Measurements from ENCODE around the gene GPR3.
A peak's percentile ranks its signal among the peaks of the same experiment; 100 is the strongest.
"Not testable (repeated sequence)": the region's sequence is repeated elsewhere in the genome, so short reads cannot be mapped to it uniquely, and the experiment has no call there.

GPR3 gene

GRCh38 chr1:27380766-27381733, 11.4 kb upstream of the GPR3 start:
- no peaks in the 10 kb centered on the region for H3K9me3 ChIP-seq (ENCODE audit: low read depth, low read length)
- H3K9ac ChIP-seq (ENCODE audit: insufficient read length): no peak overlapping the region
- no peak for TF ChIP-seq POLR2AphosphoS5 (IDR thresholded peaks at IDR 0.05; ENCODE audit: borderline replicate concordance, low read depth, low read length)
- no peak for TF ChIP-seq EZH2 (IDR thresholded peaks at IDR 0.05)
- TF ChIP-seq FOXP2 (optimal IDR thresholded peaks at IDR 0.05; ENCODE audit: control extremely low read depth, extremely low read length, insufficient read depth): no peak
- H3K36me3 ChIP-seq (ENCODE audit: insufficient read depth, low read length): no peaks in the 10 kb centered on the region
- no peak for DNase-seq (ENCODE audit: low read depth, low spot score)
- H3K27ac ChIP-seq: no peak overlapping the region
- no peak overlapping the region for H3K4me3 ChIP-seq

- no peak for DNase-seq (ENCODE audit: low read depth, low spot score)
- Histone ChIP-seq H3K9me3 (ENCODE audit: low read depth, low read length) (no peaks in the 10 kb centered on the region), H3K4me3 (no peak overlapping the region), H3K9ac (ENCODE audit: insufficient read length) (no peak overlapping the region), H3K36me3 (ENCODE audit: insufficient read depth, low read length) (no peaks in the 10 kb centered on the region), H3K27ac (no peak overlapping the region)
- TF ChIP-seq FOXP2 (optimal IDR thresholded peaks at IDR 0.05; ENCODE audit: control extremely low read depth, extremely low read length, insufficient read depth) (no peak), EZH2 (IDR thresholded peaks at IDR 0.05) (no peak), POLR2AphosphoS5 (IDR thresholded peaks at IDR 0.05; ENCODE audit: borderline replicate concordance, low read depth, low read length) (no peak)
These were observed 10.3 kb upstream of the GPR3 start for GRCh38 chr1:27381969-27382762.

GRCh38 chr1:27383039-27383605, 9.3 kb upstream of the GPR3 start, which contains the start of gene CD164L2:
TSS of gene CD164L2 (minus strand) at chr1:27383333. CDS start at chr1:27383239, 94 bp downstream.
- H3K36me3 ChIP-seq (ENCODE audit: insufficient read depth, low read length): no peaks in the 10 kb centered on the region
- TF ChIP-seq FOXP2 (optimal IDR thresholded peaks at IDR 0.05; ENCODE audit: control extremely low read depth, extremely low read length, insufficient read depth) (no peak), POLR2AphosphoS5 (IDR thresholded peaks at IDR 0.05; ENCODE audit: borderline replicate concordance, low read depth, low read length) (no peak), EZH2 (IDR thresholded peaks at IDR 0.05) (no peak)
- no peak for DNase-seq (ENCODE audit: low read depth, low spot score)
- no peak within 1 kb of the TSS for H3K4me3 ChIP-seq
- no peak within 1 kb of the TSS for H3K27ac ChIP-seq
- H3K9ac ChIP-seq (ENCODE audit: insufficient read length): no peak within 1 kb of the TSS
- no peaks in the 10 kb centered on the region for H3K9me3 ChIP-seq (ENCODE audit: low read depth, low read length)

- TF ChIP-seq POLR2AphosphoS5 (IDR thresholded peaks at IDR 0.05; ENCODE audit: borderline replicate concordance, low read depth, low read length): no peak
- no peak for TF ChIP-seq FOXP2 (optimal IDR thresholded peaks at IDR 0.05; ENCODE audit: control extremely low read depth, extremely low read length, insufficient read depth)
- no peak for TF ChIP-seq EZH2 (IDR thresholded peaks at IDR 0.05)
- Histone ChIP-seq H3K4me3 (no peak overlapping the region), H3K9ac (ENCODE audit: insufficient read length) (no peak overlapping the region), H3K27ac (no peak overlapping the region), H3K9me3 (ENCODE audit: low read depth, low read length) (no peaks in the 10 kb centered on the region), H3K36me3 (ENCODE audit: insufficient read depth, low read length) (no peaks in the 10 kb centered on the region)
- no peak for DNase-seq (ENCODE audit: low read depth, low spot score)
These were observed 8.8 kb upstream of the GPR3 start for GRCh38 chr1:27383661-27384060.

GRCh38 chr1:27384797-27385196, 7.6 kb upstream of the GPR3 start:
- H3K4me3 ChIP-seq; H3K27ac ChIP-seq; H3K9ac ChIP-seq (ENCODE audit: insufficient read length); H3K9me3 ChIP-seq (ENCODE audit: low read depth, low read length); DNase-seq (ENCODE audit: low read depth, low spot score); H3K36me3 ChIP-seq (ENCODE audit: insufficient read depth, low read length): not testable (repeated sequence)

- Histone ChIP-seq H3K4me3 (no peak overlapping the region), H3K36me3 (ENCODE audit: insufficient read depth, low read length) (no peaks in the 10 kb centered on the region), H3K9me3 (ENCODE audit: low read depth, low read length) (no peaks in the 10 kb centered on the region), H3K27ac (no peak overlapping the region), H3K9ac (ENCODE audit: insufficient read length) (no peak overlapping the region)
- DNase-seq (ENCODE audit: low read depth, low spot score): no peak
- TF ChIP-seq FOXP2 (optimal IDR thresholded peaks at IDR 0.05; ENCODE audit: control extremely low read depth, extremely low read length, insufficient read depth): no peak
- TF ChIP-seq POLR2AphosphoS5 (IDR thresholded peaks at IDR 0.05; ENCODE audit: borderline replicate concordance, low read depth, low read length): no peak
- TF ChIP-seq EZH2 (IDR thresholded peaks at IDR 0.05): no peak
These were observed 4.0 kb upstream of the GPR3 start for GRCh38 chr1:27388337-27389005.

GRCh38 chr1:27391511-27392095, 819 bp upstream of the GPR3 start:
- peak overlapping the region; percentile 88 for H3K4me3 ChIP-seq
- no peaks in the 10 kb centered on the region for H3K36me3 ChIP-seq (ENCODE audit: insufficient read depth, low read length)
- no peak overlapping the region for H3K9ac ChIP-seq (ENCODE audit: insufficient read length)
- TF ChIP-seq EZH2 (IDR thresholded peaks at IDR 0.05): no peak
- TF ChIP-seq POLR2AphosphoS5 (IDR thresholded peaks at IDR 0.05; ENCODE audit: borderline replicate concordance, low read depth, low read length): no peak
- TF ChIP-seq FOXP2 (optimal IDR thresholded peaks at IDR 0.05; ENCODE audit: control extremely low read depth, extremely low read length, insufficient read depth): no peak
- DNase-seq (ENCODE audit: low read depth, low spot score): no peak
- H3K9me3 ChIP-seq (ENCODE audit: low read depth, low read length): no peaks in the 10 kb centered on the region
- no peak overlapping the region for H3K27ac ChIP-seq

Data from SK-N-MC (cell line).